Keratinocyte (primary cell): ENCODE results near the gene SH3PXD2B. TPM values are rescaled to one million over a fixed set of nuclear protein-coding genes. Genes with fewer than 3 reads are reported as not detected.

Source experiments
- DNase-seq: peaks from one replicate; pipeline ENCODE4 v3.0.0-alpha.2; 2011; ENCODE audit warnings: low read depth, missing footprints, low spot score
- FAIRE-seq: peaks from 2 replicates; lab custom pipeline; 2011; peaks lifted over from hg19 to GRCh38; lab: Jason Lieb, UNC
- H2AFZ ChIP-seq: 2 replicates; pipeline ENCODE4 v1.6.0; 2012; ENCODE audit warnings: low read length, control low read depth, inconsistent platforms; ENCODE audit not compliant: control insufficient read depth
- H3K27ac ChIP-seq: 2 replicates; pipeline ENCODE4 v1.5.1; 2011; ENCODE audit warnings: low read length; ENCODE audit not compliant: control insufficient read depth, insufficient read depth
- H3K27me3 ChIP-seq: 3 replicates; pipeline ENCODE4 v1.6.0; 2011; ENCODE audit warnings: low read length; ENCODE audit not compliant: control insufficient read depth, insufficient read depth; ENCODE audit errors: extremely low read depth
- H3K36me3 ChIP-seq, 2 experiments: 2 replicates in 1 of 2; 3 replicates in 1 of 2; pipeline ENCODE4 v1.5.1; 2011; ENCODE audit warnings: low read length in 2 of 2, mild to moderate bottlenecking in 1 of 2; ENCODE audit not compliant: control insufficient read depth in 2 of 2, insufficient read depth in 2 of 2; ENCODE audit errors: extremely low read depth in 1 of 2
- H3K4me1 ChIP-seq: 3 replicates; pipeline ENCODE4 v1.5.1; 2011; ENCODE audit warnings: low read length; ENCODE audit not compliant: control insufficient read depth, insufficient read depth; ENCODE audit errors: extremely low read depth
- H3K4me2 ChIP-seq: 3 replicates; pipeline ENCODE4 v1.6.0; 2011; ENCODE audit warnings: low read depth, low read length; ENCODE audit not compliant: control insufficient read depth, insufficient read depth; ENCODE audit errors: extremely low read depth
- H3K4me3 ChIP-seq, 3 experiments: fragments of 200-600 bp in 1 of 3; sonication (generic) in 1 of 3; 2 replicates in 2 of 3; 3 replicates in 1 of 3; pipeline ENCODE4 v1.5.1; 2011 to 2016; ENCODE audit warnings: low read length in 3 of 3, mild to moderate bottlenecking in 3 of 3, control low read depth in 2 of 3, inconsistent platforms in 1 of 3, low read depth in 1 of 3, mixed read lengths in 1 of 3, mixed run types in 1 of 3, moderate library complexity in 1 of 3; ENCODE audit not compliant: control insufficient read depth in 2 of 3, insufficient read depth in 2 of 3; ENCODE audit errors: extremely low read depth in 1 of 3
- H3K79me2 ChIP-seq: 2 replicates; pipeline ENCODE4 v1.6.0; 2012; ENCODE audit warnings: low read length; ENCODE audit not compliant: control insufficient read depth, insufficient read depth
- H3K9ac ChIP-seq: 3 replicates; pipeline ENCODE4 v1.6.0; 2011; ENCODE audit warnings: low read length; ENCODE audit not compliant: control insufficient read depth, insufficient read depth; ENCODE audit errors: extremely low read depth
- H3K9me1 ChIP-seq: 3 replicates; pipeline ENCODE4 v1.6.0; 2011; ENCODE audit warnings: low read length; ENCODE audit not compliant: control insufficient read depth, insufficient read depth; ENCODE audit errors: extremely low read depth
- H3K9me3 ChIP-seq: 2 replicates; pipeline ENCODE4 v1.5.1; 2012; ENCODE audit warnings: low read depth, low read length; ENCODE audit not compliant: control insufficient read depth
- H4K20me1 ChIP-seq: 3 replicates; pipeline ENCODE4 v1.6.0; 2011; ENCODE audit warnings: low read length; ENCODE audit not compliant: control insufficient read depth, insufficient read depth; ENCODE audit errors: extremely low read depth
- EZH2 ChIP-seq: IDR thresholded peaks from one replicate; pipeline ENCODE4 v1.6.1; 2012; ENCODE audit warnings: inconsistent platforms, mild to moderate bottlenecking, low read length, moderate library complexity
- dilution Hi-C: fragments of 300-500 bp; cut with MboI; formaldehyde crosslinking; loops from one replicate; pipeline ENCODE4 v1.7.0; 2020; ENCODE audit warnings: low sequenced_read_pairs; ENCODE audit not compliant: extremely low pct_ligation_motif_present
- polyA plus RNA-seq, 5 experiments: library from polyadenylated mRNA; depleted of rRNA in 3 of 5; stranded (reverse) in 3 of 5; stranded (forward) in 1 of 5; unstranded in 1 of 5; fragments of >200 nt; gene quantifications; 1 replicate in 1 of 5; 2 replicates in 3 of 5; 3 replicates in 1 of 5; pipeline versions ENCODE4 v1.2.1 to v1.2.3, GENCODE V29; 2011 to 2012; ENCODE audit warnings: missing spikeins in 2 of 5, low read depth in 1 of 5, low replicate concordance in 1 of 5
- TF ChIP-seq, protein P1 (sequence below), 3 experiments: IDR thresholded peaks in 1 of 3; conservative IDR thresholded peaks in 1 of 3; optimal IDR thresholded peaks in 1 of 3; 2 replicates in 2 of 3; 3 replicates in 1 of 3; pipeline versions ENCODE3 to v1.5.1; 2011; ENCODE audit warnings: low read length in 3 of 3, mild to moderate bottlenecking in 3 of 3, moderate library complexity in 2 of 3, control low read depth in 1 of 3, inconsistent platforms in 1 of 3; ENCODE audit not compliant: insufficient read depth in 2 of 3; ENCODE audit errors: extremely low read depth in 1 of 3

Gene SH3PXD2B
- polyA plus RNA-seq, 1 donor (not counting 4 experiments of a cell fraction or from before 2014, with no cell fraction given): 17.3 TPM

DNA sequence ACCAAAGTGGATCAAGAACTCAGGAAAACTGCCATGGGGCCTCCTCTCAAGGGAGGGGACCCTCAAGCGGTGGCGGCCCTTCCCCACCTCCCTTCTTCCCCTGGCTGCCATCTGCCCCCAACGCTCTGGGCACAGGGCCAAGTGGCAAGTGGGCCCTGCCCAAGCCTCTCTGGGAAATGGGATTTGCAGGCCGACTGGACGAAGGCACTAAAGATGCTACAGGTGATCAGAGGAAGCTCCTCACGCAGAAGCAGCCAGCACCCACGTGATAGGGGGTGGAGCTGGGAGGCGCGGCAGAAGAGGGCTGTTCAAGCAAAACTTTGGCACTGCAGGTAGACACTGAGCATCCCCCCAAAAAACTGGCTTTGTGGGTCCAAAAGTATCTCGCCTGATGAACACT is 118.1 kb downstream of the SH3PXD2B start:
- Histone ChIP-seq H3K79me2 (no peaks in the 10 kb centered on the region), H3K4me3 (no peak overlapping the region), H3K9ac (no peak overlapping the region), H4K20me1 (no peaks in the 10 kb centered on the region), H3K27me3 (no peaks in the 10 kb centered on the region), H3K27ac (no peak overlapping the region), H3K9me3 (no peaks in the 10 kb centered on the region), H2AFZ (no peak overlapping the region), H3K4me2 (no peak overlapping the region), H3K36me3 (peaks cover 0 to 12% of the 10 kb centered on the region in 2 experiments), H3K9me1 (no peaks in the 10 kb centered on the region), H3K4me1 (no peaks in the 10 kb centered on the region)
- TF ChIP-seq, protein P1, sequence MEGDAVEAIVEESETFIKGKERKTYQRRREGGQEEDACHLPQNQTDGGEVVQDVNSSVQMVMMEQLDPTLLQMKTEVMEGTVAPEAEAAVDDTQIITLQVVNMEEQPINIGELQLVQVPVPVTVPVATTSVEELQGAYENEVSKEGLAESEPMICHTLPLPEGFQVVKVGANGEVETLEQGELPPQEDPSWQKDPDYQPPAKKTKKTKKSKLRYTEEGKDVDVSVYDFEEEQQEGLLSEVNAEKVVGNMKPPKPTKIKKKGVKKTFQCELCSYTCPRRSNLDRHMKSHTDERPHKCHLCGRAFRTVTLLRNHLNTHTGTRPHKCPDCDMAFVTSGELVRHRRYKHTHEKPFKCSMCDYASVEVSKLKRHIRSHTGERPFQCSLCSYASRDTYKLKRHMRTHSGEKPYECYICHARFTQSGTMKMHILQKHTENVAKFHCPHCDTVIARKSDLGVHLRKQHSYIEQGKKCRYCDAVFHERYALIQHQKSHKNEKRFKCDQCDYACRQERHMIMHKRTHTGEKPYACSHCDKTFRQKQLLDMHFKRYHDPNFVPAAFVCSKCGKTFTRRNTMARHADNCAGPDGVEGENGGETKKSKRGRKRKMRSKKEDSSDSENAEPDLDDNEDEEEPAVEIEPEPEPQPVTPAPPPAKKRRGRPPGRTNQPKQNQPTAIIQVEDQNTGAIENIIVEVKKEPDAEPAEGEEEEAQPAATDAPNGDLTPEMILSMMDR (optimal IDR thresholded peaks at IDR 0.05 in 1 of 3, IDR thresholded peaks at IDR 0.05 in 1 of 3, conservative IDR thresholded peaks at IDR 0.05 in 1 of 3; ENCODE audit: extremely low read depth in 1 of 3, insufficient read depth in 2 of 3, low read length in 3 of 3): no peak
- no peak for TF ChIP-seq EZH2
- FAIRE-seq (no peak), DNase-seq (no peak)
- dilution Hi-C loops: no loop called here

DNA sequence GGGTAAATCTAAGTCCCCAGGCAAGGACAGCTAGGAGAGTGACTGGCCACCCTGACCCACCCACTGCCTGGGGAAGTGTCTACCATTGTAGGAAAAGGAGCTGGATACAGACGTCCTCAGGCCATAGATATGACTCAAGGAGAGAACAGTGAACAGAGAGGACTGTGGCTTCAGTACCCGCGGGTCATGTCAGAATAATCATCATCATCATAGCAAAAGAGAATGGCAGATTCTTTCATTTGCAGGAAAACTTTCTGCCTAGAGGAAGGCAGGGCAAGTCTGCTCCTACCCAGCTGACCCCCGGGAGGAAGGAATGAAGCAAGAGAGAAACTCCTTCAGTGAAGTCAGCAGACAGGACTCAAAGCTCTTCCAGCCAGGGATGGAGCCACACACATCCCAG is 118.6 kb downstream of the SH3PXD2B start:
- TF ChIP-seq, protein P1 (optimal IDR thresholded peaks at IDR 0.05 in 1 of 3, IDR thresholded peaks at IDR 0.05 in 1 of 3, conservative IDR thresholded peaks at IDR 0.05 in 1 of 3; ENCODE audit: extremely low read depth in 1 of 3, insufficient read depth in 2 of 3, low read length in 3 of 3): no peak
- TF ChIP-seq EZH2: no peak
- FAIRE-seq: no peak

More for the DNA sequence above, 118.6 kb downstream of the SH3PXD2B start:
- no peak overlapping the region for H2AFZ ChIP-seq
- no peak overlapping the region for H3K4me3 ChIP-seq
- H3K4me2 ChIP-seq: no peak overlapping the region
- no peaks in the 10 kb centered on the region for H3K79me2 ChIP-seq
- no peaks in the 10 kb centered on the region for H3K9me1 ChIP-seq
- no peak for DNase-seq
- H4K20me1 ChIP-seq: no peaks in the 10 kb centered on the region
- no peak overlapping the region for H3K27ac ChIP-seq
- H3K4me1 ChIP-seq: no peaks in the 10 kb centered on the region
- dilution Hi-C loops: no loop called here
- no peaks in the 10 kb centered on the region for H3K9me3 ChIP-seq
- peaks cover 0 to 7% of the 10 kb centered on the region in 2 experiments for H3K36me3 ChIP-seq
- no peak overlapping the region for H3K9ac ChIP-seq
- H3K27me3 ChIP-seq: no peaks in the 10 kb centered on the region
